ENCODE data around the gene LEMD2.

GRCh38 chr6:33724102-33725023 is 64.6 kb downstream of the LEMD2 start:
- TF ChIP-seq CTCF (IDR thresholded peaks at IDR 0.05), result no peak
- no peak for TF ChIP-seq POLR2A (IDR thresholded peaks at IDR 0.05)

Data from esophagus squamous epithelium (tissue), 4 donors.